Fibroblast of the aortic adventitia (primary cell): ENCODE measurements around the gene TPX2. TPM values are rescaled to one million over a fixed set of nuclear protein-coding genes. Genes with fewer than 3 reads are reported as not detected.
A peak's percentile ranks its signal among the peaks of the same experiment; 100 is the strongest.
"Not testable (repeated sequence)": the region's sequence is repeated elsewhere in the genome, so short reads cannot be mapped to it uniquely, and the experiment has no call there.

Source experiments
- DNase-seq: peaks from one replicate; pipeline ENCODE4 v3.0.0-alpha.2; 2010; ENCODE audit warnings: low read depth
- H3K4me3 ChIP-seq: 2 replicates; pipeline ENCODE4 v1.5.1; 2011; ENCODE audit warnings: low read depth, mild to moderate bottlenecking, control low read depth, low read length, moderate library complexity
- CTCF ChIP-seq: IDR thresholded peaks from 2 replicates; pipeline ENCODE4 v1.5.1; 2011; ENCODE audit warnings: mild to moderate bottlenecking, low read length, control low read depth, inconsistent platforms; ENCODE audit not compliant: insufficient read depth
- total RNA-seq: library from RNA; depleted of rRNA; stranded (reverse); fragments of >200 nt; gene quantifications from 2 replicates; pipeline ENCODE4 v1.2.3, GENCODE V29; 2012; ENCODE audit warnings: low replicate concordance

Gene TPX2
- total RNA-seq, 1 donor: 91.1 TPM

DNA sequence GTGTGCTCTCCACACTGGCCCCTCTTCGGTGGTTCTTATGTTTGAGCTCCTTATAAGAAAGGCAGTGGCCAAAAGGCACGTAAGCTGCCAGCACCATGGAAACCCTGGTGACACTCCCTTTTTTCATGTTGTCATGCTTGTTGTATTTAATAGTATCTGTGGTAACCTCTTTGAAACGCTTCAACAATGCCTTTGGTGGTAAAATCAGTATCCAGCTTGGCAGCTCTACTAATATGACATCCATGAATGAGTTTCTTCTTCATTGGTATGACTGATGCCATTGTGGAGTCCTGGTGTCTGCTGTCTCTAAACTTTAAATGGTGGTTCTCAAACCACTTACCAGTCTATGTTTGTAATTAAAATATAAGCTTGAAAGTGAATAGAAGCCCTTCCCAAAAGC, 69.4 kb downstream of the TPX2 start:
- no peak for TF ChIP-seq CTCF
- H3K4me3 ChIP-seq: no peak overlapping the region
- DNase-seq: no peak

DNA sequence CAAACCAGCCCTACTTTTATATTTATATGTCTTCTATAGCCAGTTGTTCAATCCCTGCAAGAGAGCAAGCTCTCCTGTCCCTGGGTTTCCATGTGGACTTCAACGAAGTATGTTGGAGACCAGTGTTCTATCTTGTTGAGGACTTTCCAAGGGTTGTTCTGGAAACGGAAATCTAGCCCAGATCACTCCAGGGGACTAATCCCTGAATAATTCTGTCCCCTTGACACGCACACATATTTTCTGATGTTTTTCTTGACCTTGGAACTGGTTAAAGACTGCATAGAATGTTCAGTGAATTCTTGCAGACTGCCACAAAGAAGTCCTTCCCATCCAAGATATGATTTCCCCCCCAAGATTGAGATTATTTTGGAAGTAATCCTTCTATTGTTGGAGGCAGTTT, 70.6 kb downstream of the TPX2 start:
- peak; percentile 25 for DNase-seq
- no peak overlapping the region for H3K4me3 ChIP-seq
- TF ChIP-seq CTCF: no peak

DNA sequence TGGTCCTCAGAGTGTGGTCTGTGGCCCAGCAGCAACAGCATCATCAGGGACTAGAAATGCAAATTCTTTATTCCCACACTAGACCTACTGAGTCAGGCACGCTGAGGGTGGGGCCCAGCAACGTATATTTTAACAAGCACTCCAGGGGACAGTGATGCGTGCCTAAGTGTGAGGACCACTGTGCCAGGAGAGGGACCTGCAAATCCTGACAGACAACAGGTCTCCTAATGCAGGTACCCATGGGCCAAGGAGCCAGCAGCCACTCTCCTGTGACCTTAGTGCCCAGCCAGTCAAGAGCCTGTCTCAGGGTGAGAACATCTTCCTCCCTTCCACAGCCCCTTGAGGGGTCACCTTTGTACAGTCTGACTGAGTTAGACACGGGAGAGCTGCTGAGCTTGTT, 72.1 kb downstream of the TPX2 start:
- DNase-seq: no peak
- no peak overlapping the region for H3K4me3 ChIP-seq
- no peak for TF ChIP-seq CTCF

- no peak overlapping the region for H3K4me3 ChIP-seq
- DNase-seq: peak; percentile 85
- no peak for TF ChIP-seq CTCF
Measured at GRCh38 chr20:31811796-31812728, 73.0 kb downstream of the TPX2 start.

DNA sequence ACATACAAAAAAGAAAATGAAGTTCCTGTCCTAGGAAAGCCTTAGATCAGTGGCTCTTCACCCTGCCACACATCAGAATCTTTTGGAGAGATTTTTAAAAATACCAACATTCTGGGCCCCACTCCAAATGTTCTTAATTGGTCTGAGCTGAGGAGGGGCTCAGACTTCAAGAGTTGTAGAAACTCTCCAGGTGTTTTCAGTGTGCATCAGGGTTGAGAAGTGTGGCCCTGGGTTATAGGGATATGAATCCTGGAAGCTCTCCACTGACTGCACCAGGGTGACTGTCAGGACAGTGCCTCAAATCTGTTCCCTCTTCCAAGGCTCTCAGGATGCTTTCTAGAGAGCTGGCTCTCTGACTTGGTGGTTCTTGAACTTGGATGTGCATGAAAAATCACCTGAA, 74.5 kb downstream of the TPX2 start:
- no peak for DNase-seq
- H3K4me3 ChIP-seq: no peak overlapping the region
- TF ChIP-seq CTCF: no peak

DNA sequence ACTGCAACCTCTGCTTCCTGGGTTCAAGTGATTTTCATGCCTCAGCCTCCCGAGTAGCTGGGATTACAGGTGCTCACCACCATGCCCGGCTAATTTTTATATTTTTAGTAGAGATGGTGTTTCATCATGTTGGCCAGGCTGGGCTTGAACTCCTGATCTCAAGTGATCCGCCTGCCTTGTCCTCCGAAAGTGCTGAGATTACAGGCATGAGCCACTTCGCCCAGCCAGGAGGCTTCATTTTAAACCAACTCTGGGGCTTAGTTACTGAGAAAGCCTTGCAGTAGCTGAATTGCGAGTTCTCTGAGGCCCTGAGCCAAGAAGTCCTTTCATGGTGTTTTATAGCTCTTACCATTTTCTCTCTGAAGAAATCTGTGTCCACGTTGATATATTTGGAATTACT, 75.1 kb downstream of the TPX2 start:
- DNase-seq, H3K4me3 ChIP-seq: not testable (repeated sequence)

DNA sequence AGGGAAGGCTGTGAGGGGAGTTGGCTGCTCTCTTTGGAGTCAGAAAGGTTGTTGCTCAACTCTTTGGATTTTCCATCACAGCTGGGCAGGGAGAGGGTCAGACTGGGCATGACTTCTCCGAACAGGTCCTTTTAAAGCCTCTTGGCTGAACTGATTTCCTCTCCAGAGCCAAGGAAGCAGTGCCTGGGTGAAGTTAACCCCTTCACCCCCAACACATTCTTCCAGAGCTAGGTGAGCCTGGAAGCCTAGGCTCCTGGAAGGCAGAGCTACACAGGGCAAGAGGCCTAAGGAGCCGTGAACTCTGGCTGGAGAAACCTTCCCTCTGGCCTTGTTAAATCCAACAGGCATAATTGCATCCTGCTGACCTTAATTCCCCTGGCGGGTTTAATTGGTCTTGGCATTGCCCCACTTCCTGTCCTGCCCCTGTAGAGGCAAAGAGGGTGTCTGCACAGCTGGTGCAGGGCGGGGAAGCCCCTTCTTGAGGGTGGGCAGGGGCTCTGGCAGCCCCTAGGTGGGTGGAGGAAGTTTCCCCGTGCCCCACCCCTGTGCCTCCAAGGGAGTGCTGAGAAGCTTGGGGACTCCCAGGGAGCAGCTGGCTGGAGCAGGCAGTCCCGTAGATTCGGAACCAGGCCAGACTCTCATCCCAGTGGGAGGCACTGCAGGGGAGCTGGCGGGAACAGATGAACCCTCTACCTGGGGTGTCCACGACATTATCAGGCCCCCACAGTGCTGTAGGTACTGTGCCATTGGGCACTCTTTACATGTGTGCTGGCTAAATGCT, 76.5 kb downstream of the TPX2 start:
- H3K4me3 ChIP-seq: no peak overlapping the region
- TF ChIP-seq CTCF: no peak
- peak; percentile 50 for DNase-seq
